ENCODE measurements around the gene ZFAND3. TPM values are rescaled to one million over a fixed set of nuclear protein-coding genes. Genes with fewer than 3 reads are reported as not detected.
A peak's percentile ranks its signal among the peaks of the same experiment; 100 is the strongest.

Gene ZFAND3
- total RNA-seq, 4 donors from 2014 or later = 46.3 to 73.6 (median 49.3) TPM

DNA sequence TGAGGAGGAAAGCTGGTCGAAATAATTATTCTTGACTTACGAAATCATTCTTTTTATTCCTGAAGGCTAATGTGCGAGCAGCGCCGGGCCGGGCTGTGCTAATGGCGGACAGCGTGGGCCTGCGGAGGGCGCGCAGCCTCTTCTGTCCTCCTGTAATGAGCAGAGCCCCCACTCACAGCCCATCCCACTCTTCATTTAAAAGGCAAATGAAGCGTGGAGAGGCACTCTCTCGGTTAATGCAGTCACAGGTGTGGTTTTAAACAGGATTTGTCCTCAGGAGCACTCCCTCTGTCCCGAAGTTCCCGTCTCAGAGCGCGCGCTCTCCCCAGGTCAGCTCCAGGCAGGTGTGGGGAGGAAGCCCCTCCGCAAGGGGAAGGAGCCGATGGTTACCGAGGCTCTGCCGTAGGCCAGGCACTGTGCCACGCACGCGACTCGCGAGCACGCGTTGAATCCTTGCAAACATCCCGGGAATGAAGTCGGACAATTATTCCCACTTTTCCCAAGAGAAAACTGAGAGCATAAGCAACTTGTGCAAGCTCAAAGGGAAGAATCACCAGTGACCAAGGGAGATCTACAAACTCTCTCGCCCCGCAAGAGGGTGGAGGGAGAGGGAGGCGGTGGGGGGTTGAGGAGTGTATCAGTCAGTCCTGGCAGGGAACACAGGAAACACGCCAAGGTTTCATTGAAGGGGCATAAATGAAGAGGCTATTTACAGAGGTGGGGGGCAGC, 35.5 kb upstream of the ZFAND3 start:
- TF ChIP-seq, protein P1, sequence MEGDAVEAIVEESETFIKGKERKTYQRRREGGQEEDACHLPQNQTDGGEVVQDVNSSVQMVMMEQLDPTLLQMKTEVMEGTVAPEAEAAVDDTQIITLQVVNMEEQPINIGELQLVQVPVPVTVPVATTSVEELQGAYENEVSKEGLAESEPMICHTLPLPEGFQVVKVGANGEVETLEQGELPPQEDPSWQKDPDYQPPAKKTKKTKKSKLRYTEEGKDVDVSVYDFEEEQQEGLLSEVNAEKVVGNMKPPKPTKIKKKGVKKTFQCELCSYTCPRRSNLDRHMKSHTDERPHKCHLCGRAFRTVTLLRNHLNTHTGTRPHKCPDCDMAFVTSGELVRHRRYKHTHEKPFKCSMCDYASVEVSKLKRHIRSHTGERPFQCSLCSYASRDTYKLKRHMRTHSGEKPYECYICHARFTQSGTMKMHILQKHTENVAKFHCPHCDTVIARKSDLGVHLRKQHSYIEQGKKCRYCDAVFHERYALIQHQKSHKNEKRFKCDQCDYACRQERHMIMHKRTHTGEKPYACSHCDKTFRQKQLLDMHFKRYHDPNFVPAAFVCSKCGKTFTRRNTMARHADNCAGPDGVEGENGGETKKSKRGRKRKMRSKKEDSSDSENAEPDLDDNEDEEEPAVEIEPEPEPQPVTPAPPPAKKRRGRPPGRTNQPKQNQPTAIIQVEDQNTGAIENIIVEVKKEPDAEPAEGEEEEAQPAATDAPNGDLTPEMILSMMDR (IDR thresholded peaks at IDR 0.05) = peak in 1 of 4 experiments; percentile 39
- no peak for TF ChIP-seq EP300 (IDR thresholded peaks at IDR 0.05)
- WGBS, 2 donors (ENCODE audit: low coverage in 1 of 2) = 2 to 4% methylated on average over 9 to 10 of the region's 35 CpGs
- peak; percentile 76 for ATAC-seq

GRCh38 chr6:37784585-37784967, 35.0 kb upstream of the ZFAND3 start:
- WGBS, 2 donors (ENCODE audit: low coverage in 1 of 2) = 40 to 70% methylated on average over 2 to 3 of the region's 7 CpGs
- no peak for ATAC-seq
- TF ChIP-seq EP300 (IDR thresholded peaks at IDR 0.05) (no peak), POLR2A (IDR thresholded peaks at IDR 0.05) (no peak), POLR2AphosphoS5 (IDR thresholded peaks at IDR 0.05) (no peak)
- no peaks in the 10 kb centered on the region for H3K27me3 ChIP-seq
- peaks cover 0 to 24% (median 13%) of the 10 kb centered on the region in 3 donors for H3K4me1 ChIP-seq
- no peaks in the 10 kb centered on the region for H3K36me3 ChIP-seq
- no peaks in the 10 kb centered on the region for H3K9me3 ChIP-seq
- peak overlapping the region in 1 of 2 donors; percentile 53 for H3K4me3 ChIP-seq
- no peak overlapping the region for H3K27ac ChIP-seq

More for the DNA sequence above, 35.5 kb upstream of the ZFAND3 start:
- Histone ChIP-seq H3K27me3 (no peaks in the 10 kb centered on the region), H3K36me3 (no peaks in the 10 kb centered on the region), H3K4me3 (peak overlapping the region; percentile 34 to 53), H3K9me3 (no peaks in the 10 kb centered on the region), H3K4me1 (peaks cover 0 to 24% (median 13%) of the 10 kb centered on the region in 3 donors), H3K27ac (peak overlapping the region in 2 of 4 donors; percentile 51 to 52)

DNA sequence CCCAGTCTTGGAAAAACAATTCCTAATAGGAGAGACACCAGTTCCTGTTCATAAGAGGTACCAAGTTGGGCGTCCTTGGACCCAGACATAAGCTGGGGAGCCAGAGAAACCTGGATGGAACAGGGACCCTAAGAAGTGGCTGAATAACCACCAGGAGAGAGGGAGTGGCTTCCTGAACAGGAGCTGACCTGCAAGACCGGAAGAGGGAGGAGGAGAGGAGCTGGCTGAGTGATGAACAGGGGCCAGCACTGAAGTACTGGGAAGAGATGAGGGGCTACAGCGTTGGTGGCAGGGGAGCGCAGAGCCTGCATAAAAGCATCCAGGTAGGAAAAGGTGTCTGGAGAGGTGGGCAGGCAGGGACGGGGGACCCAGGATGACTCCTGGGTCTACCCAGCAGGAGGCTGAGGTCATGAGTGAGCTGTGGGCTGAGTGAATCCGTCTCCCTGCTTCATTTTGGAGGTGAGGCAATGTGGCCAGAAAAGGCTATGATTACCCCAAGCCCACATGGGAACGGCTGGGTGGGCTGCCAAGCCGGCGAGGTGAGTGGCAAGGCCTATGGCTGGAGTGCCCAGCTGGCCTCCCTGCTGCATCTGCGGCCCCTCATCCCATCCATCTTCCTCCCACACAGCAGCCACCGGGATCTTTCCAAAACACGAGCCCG, 34.4 kb upstream of the ZFAND3 start:
- Histone ChIP-seq H3K9me3 (no peaks in the 10 kb centered on the region), H3K27me3 (no peaks in the 10 kb centered on the region), H3K36me3 (no peaks in the 10 kb centered on the region), H3K4me3 (no peak overlapping the region), H3K27ac (no peak overlapping the region), H3K4me1 (peaks cover 0 to 24% (median 13%) of the 10 kb centered on the region in 3 donors)
- TF ChIP-seq EP300 (IDR thresholded peaks at IDR 0.05) (no peak), POLR2A (IDR thresholded peaks at IDR 0.05) (no peak), POLR2AphosphoS5 (IDR thresholded peaks at IDR 0.05) (no peak)
- 59 to 69% methylated on average over 6 to 9 of the region's 13 CpGs for WGBS, 2 donors (ENCODE audit: low coverage in 1 of 2)
- ATAC-seq = no peak

DNA sequence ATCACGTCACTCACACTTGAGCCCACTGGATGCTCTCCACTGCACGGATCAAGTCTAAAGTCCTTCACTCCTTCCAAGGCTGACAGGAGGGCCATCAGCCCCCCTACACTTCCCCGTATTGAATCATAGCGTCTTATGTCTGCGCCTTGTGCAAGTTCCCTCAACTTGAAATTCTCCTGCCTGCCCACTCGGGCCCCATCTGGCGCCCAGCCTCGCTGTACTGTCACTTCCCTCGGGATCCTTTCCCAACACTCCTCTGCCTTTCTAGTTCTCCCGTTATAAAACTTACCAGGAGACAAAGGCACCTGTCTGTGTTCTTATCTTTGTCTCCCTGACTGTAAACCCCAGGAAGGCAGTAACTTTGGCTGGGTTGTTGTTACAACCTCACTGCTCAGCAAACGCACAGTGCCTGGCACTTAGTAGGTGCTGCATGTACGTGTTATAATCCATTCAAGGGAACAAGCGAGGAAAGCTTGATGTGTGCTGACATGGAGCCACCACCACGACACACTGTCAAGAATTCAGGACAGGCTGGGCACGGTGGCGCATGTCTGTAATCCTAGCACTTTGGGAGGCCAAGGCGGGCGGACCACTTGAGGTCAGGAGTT, 33.8 kb upstream of the ZFAND3 start:
- peaks cover 0 to 26% (median 13%) of the 10 kb centered on the region in 3 donors for H3K4me1 ChIP-seq
- no peak overlapping the region for H3K27ac ChIP-seq
- no peaks in the 10 kb centered on the region for H3K27me3 ChIP-seq
- no peak for TF ChIP-seq EP300 (IDR thresholded peaks at IDR 0.05)
- no peak for TF ChIP-seq POLR2AphosphoS5 (IDR thresholded peaks at IDR 0.05)
- TF ChIP-seq POLR2A (IDR thresholded peaks at IDR 0.05) = no peak
- TF ChIP-seq, protein P1 (IDR thresholded peaks at IDR 0.05) = no peak
- no peaks in the 10 kb centered on the region for H3K36me3 ChIP-seq
- ATAC-seq = no peak
- no peaks in the 10 kb centered on the region for H3K9me3 ChIP-seq
- WGBS, 2 donors (ENCODE audit: low coverage in 1 of 2) = 71 to 72% methylated on average over 6 to 10 of the region's 18 CpGs
- H3K4me3 ChIP-seq = no peak overlapping the region

DNA sequence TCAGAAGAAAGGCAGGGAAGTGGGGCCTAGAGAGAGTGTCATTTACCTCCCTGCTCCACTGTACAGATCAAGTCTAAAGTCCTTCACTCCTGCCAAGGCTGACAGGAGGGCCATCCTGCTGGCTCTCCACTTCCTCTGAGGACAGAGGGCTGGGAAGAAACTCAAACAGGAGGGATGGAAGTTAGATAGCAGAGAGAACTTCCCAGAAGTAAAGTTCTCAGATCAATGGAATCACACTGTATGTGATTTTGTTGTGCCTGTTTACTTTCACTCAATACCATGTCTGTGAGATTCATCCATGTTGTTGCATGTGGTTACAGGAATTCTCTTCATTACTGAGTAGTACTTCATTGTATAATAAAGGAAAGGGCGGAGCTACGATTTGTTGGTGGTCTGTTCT, 32.3 kb upstream of the ZFAND3 start:
- H3K27me3 ChIP-seq = no peaks in the 10 kb centered on the region
- no peak overlapping the region for H3K4me3 ChIP-seq
- ATAC-seq = no peak
- no peak overlapping the region for H3K27ac ChIP-seq
- H3K36me3 ChIP-seq = no peaks in the 10 kb centered on the region
- no peaks in the 10 kb centered on the region for H3K9me3 ChIP-seq
- TF ChIP-seq POLR2A (IDR thresholded peaks at IDR 0.05) (no peak), POLR2AphosphoS5 (IDR thresholded peaks at IDR 0.05) (no peak), EP300 (IDR thresholded peaks at IDR 0.05) (no peak)
- TF ChIP-seq, protein P1 (IDR thresholded peaks at IDR 0.05) = no peak
- peaks cover 0 to 37% (median 18%) of the 10 kb centered on the region in 3 donors for H3K4me1 ChIP-seq
- WGBS, 2 donors (ENCODE audit: low coverage in 1 of 2) = 85 to 91% methylated on average over 2 of the region's 2 CpGs
